Transverse colon (tissue), 3 donors: ENCODE measurements around the gene GRM8.

Experiments used
- EP300 ChIP-seq: sonication (generic); formaldehyde crosslinking; IDR thresholded peaks from one replicate; pipeline ENCODE4 v1.6.1; 2017; ENCODE audit warnings: antibody characterized with exemption, low read depth
- POLR2A ChIP-seq: fragments of 450-650 bp; IDR thresholded peaks from one replicate; pipeline ENCODE4 v1.6.1; 2016; ENCODE audit warnings: antibody characterized with exemption, mild to moderate bottlenecking, moderate library complexity
- TF ChIP-seq, protein P1 (sequence below), 5 experiments: fragments of 200-600 bp in 3 of 5; fragments of 450-650 bp in 2 of 5; sonication (generic) in 3 of 5; IDR thresholded peaks; 1 replicate in 2 of 5; 2 replicates in 3 of 5; pipeline ENCODE4 v1.5.1; 2016 to 2017; ENCODE audit warnings: antibody characterized with exemption in 5 of 5, inconsistent platforms in 3 of 5, mild to moderate bottlenecking in 2 of 5, moderate library complexity in 1 of 5

DNA sequence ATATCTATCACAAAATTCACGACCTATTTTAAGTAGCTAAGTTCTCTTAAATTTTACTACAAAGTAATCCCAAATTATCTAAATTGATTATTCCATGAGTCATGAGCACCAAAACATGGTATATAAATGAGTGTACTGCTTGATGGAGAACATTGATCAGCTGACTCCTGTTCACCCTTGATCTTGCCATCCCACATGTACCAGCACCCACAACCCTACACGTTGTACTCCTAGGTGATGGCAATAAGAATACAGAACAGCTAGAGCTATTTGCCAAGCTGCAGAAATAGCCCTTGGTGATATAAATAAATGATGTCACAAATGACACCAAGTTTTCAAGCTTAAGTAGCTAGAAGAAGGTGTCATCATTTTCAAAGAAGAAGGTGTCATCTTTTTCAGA is 235.5 kb downstream of the GRM8 start:
- TF ChIP-seq EP300 (no peak), POLR2A (no peak)
- TF ChIP-seq, protein P1, sequence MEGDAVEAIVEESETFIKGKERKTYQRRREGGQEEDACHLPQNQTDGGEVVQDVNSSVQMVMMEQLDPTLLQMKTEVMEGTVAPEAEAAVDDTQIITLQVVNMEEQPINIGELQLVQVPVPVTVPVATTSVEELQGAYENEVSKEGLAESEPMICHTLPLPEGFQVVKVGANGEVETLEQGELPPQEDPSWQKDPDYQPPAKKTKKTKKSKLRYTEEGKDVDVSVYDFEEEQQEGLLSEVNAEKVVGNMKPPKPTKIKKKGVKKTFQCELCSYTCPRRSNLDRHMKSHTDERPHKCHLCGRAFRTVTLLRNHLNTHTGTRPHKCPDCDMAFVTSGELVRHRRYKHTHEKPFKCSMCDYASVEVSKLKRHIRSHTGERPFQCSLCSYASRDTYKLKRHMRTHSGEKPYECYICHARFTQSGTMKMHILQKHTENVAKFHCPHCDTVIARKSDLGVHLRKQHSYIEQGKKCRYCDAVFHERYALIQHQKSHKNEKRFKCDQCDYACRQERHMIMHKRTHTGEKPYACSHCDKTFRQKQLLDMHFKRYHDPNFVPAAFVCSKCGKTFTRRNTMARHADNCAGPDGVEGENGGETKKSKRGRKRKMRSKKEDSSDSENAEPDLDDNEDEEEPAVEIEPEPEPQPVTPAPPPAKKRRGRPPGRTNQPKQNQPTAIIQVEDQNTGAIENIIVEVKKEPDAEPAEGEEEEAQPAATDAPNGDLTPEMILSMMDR (IDR thresholded peaks at IDR 0.05): no peak
